ENCODE measurements around the gene SPRY4. TPM values are rescaled to one million over a fixed set of nuclear protein-coding genes. Genes with fewer than 3 reads are reported as not detected.

Gene SPRY4
- total and polyA plus RNA-seq, 2 experiments from 2014 or later: 8.5 to 12.8 TPM

DNA sequence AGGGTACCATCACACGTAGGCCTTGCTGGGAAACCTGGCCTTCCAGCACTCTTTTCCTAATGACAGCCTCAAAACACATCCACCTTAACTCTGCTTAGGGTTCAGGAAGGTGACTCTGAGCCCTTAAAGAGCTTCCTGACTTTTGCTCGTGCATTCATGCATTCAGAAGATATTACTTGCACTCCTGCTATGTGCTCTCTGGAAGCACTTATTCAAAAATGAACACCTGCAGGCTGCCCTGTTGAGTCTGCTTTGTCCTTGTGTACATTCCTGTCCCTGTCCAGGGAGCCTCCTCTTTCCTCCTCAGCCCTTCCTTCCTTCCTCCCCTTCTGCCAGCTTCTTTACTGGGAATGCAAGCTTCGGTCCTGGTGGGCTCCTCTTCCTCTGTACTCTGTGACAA lies 61.5 kb downstream of the SPRY4 start:
- no peak overlapping the region for H3K4me3 ChIP-seq
- TF ChIP-seq EZH2 (IDR thresholded peaks at IDR 0.05; ENCODE audit: insufficient read depth, poor library complexity, severe bottlenecking): no peak
- TF ChIP-seq EZH2phosphoT487 (IDR thresholded peaks at IDR 0.05; ENCODE audit: insufficient read depth, low read depth): no peak
- no peak overlapping the region for H2AFZ ChIP-seq
- H4K20me1 ChIP-seq (ENCODE audit: insufficient read depth): no peaks in the 10 kb centered on the region
- in situ Hi-C loops (cut with MboI): no loop called here
- H3K9me3 ChIP-seq (ENCODE audit: low read depth): no peaks in the 10 kb centered on the region
- H3K4me2 ChIP-seq (ENCODE audit: unreplicated experiment): no peak overlapping the region
- WGBS, 2 experiments (ENCODE audit: low coverage in 1 of 2, low lambda C conversion rate in 2 of 2, missing lambda C conversion rate in 2 of 2): 94 to 96% methylated on average over 3 of the region's 3 CpGs
- H3F3A ChIP-seq (ENCODE audit: insufficient read depth): no peaks in the 10 kb centered on the region
- H3K27ac ChIP-seq: no peak overlapping the region
- no peaks in the 10 kb centered on the region for H3K9me2 ChIP-seq (ENCODE audit: insufficient read depth)
- no peaks in the 10 kb centered on the region for H3K36me3 ChIP-seq (ENCODE audit: low read depth)
- H3K9ac ChIP-seq: no peak overlapping the region
- no peaks in the 10 kb centered on the region for H3K4me1 ChIP-seq (ENCODE audit: insufficient read depth)
- H3K27me3 ChIP-seq (replicated peaks; ENCODE audit: insufficient read depth): no peaks in the 10 kb centered on the region
- no peak for DNase-seq
- H3K79me2 ChIP-seq (ENCODE audit: insufficient read depth): no peaks in the 10 kb centered on the region

GRCh38 chr5:142262683-142263082 lies 62.1 kb downstream of the SPRY4 start:
- in situ Hi-C loops (cut with MboI): no loop called here
- H3K27ac ChIP-seq: no peak overlapping the region
- no peaks in the 10 kb centered on the region for H4K20me1 ChIP-seq (ENCODE audit: insufficient read depth)
- H3F3A ChIP-seq (ENCODE audit: insufficient read depth): no peaks in the 10 kb centered on the region
- DNase-seq: no peak
- no peak overlapping the region for H2AFZ ChIP-seq
- no peaks in the 10 kb centered on the region for H3K9me3 ChIP-seq (ENCODE audit: low read depth)
- no peaks in the 10 kb centered on the region for H3K36me3 ChIP-seq (ENCODE audit: low read depth)
- H3K4me3 ChIP-seq: no peak overlapping the region
- no peaks in the 10 kb centered on the region for H3K9me2 ChIP-seq (ENCODE audit: insufficient read depth)
- no peaks in the 10 kb centered on the region for H3K27me3 ChIP-seq (replicated peaks; ENCODE audit: insufficient read depth)
- H3K9ac ChIP-seq: no peak overlapping the region
- H3K4me2 ChIP-seq (ENCODE audit: unreplicated experiment): no peak overlapping the region
- no peaks in the 10 kb centered on the region for H3K4me1 ChIP-seq (ENCODE audit: insufficient read depth)
- TF ChIP-seq EZH2 (IDR thresholded peaks at IDR 0.05; ENCODE audit: insufficient read depth, poor library complexity, severe bottlenecking): no peak
- no peak for TF ChIP-seq EZH2phosphoT487 (IDR thresholded peaks at IDR 0.05; ENCODE audit: insufficient read depth, low read depth)
- no peaks in the 10 kb centered on the region for H3K79me2 ChIP-seq (ENCODE audit: insufficient read depth)
- WGBS, 2 experiments (ENCODE audit: low coverage in 1 of 2, low lambda C conversion rate in 2 of 2, missing lambda C conversion rate in 2 of 2): 97 to 98% methylated on average over 6 of the region's 6 CpGs

Small RNAs within 50 kb of the gene (small RNA-seq; reads per million reads assigned to genes)
- not detected for gene RF02038 (ENCODE audit: low read depth, low replicate concordance)
- gene RF02039 (ENCODE audit: low read depth, low replicate concordance): not detected

Other genes starting within 250 kb of the SPRY4 start
- gene NDFIP1, start 216.2 kb downstream of the SPRY4 start, total RNA-seq (2014; rRNA removed; shearing (Covaris generic)): 55.2 and 57.5 TPM in 2 replicates
- gene NDFIP1, start 216.2 kb downstream of the SPRY4 start, polyA plus RNA-seq (2016; fragmentation: Nextera tagmentation; extraction: Ambion mirVana): 75.3 and 76.4 TPM in 2 replicates

Measured in GM23248 (cell line).